Endodermal cell (in vitro differentiated cells): ENCODE data around the gene EVPL. TPM values are rescaled to one million over a fixed set of nuclear protein-coding genes. Genes with fewer than 3 reads are reported as not detected.
"Not testable (repeated sequence)": the region's sequence is repeated elsewhere in the genome, so short reads cannot be mapped to it uniquely, and the experiment has no call there.

Experiments used
- DNase-seq: peaks from one replicate; pipeline ENCODE4 v3.0.0-alpha.2; 2017
- H3K27ac ChIP-seq: 2 replicates; pipeline ENCODE4 v1.5.1; 2013; ENCODE audit warnings: mild to moderate bottlenecking, low read depth, low read length, moderate library complexity
- H3K27me3 ChIP-seq: 2 replicates; pipeline ENCODE4 v1.6.1; 2013; ENCODE audit warnings: mild to moderate bottlenecking, low read length, moderate library complexity; ENCODE audit not compliant: insufficient read depth, control insufficient read depth, poor library complexity, severe bottlenecking
- H3K36me3 ChIP-seq: 2 replicates; pipeline ENCODE4 v1.7.0; 2013; ENCODE audit warnings: mild to moderate bottlenecking, low read length, moderate library complexity; ENCODE audit not compliant: control insufficient read depth, insufficient read depth
- H3K4me1 ChIP-seq: one replicate; pipeline ENCODE4 v1.7.0; 2013; ENCODE audit warnings: low read length; ENCODE audit not compliant: control insufficient read depth, insufficient read depth
- H3K4me3 ChIP-seq: 2 replicates; pipeline ENCODE4 v1.5.1; 2013; ENCODE audit warnings: mild to moderate bottlenecking, low read length, moderate library complexity
- H3K9ac ChIP-seq: 2 replicates; pipeline ENCODE4 v1.6.1; 2013; ENCODE audit warnings: mild to moderate bottlenecking, low read length, moderate library complexity; ENCODE audit not compliant: poor library complexity, severe bottlenecking; ENCODE audit errors: extremely low read depth
- H3K9me3 ChIP-seq: 2 replicates; pipeline ENCODE4 v1.6.1; 2013; ENCODE audit warnings: mild to moderate bottlenecking, low read length, moderate library complexity; ENCODE audit not compliant: control insufficient read depth
- H3K27ac Mint-ChIP-seq: 2 replicates; pipeline ENCODE4 v1.8.0; 2020; ENCODE audit warnings: mixed read lengths
- H3K27me3 Mint-ChIP-seq: 2 replicates; pipeline ENCODE4 v1.8.0; 2021; ENCODE audit warnings: mild to moderate bottlenecking, mixed read lengths; ENCODE audit not compliant: insufficient read depth
- H3K36me3 Mint-ChIP-seq: 2 replicates; pipeline ENCODE4 v1.8.0; 2020; ENCODE audit warnings: low read depth, mixed read lengths
- H3K4me1 Mint-ChIP-seq: 2 replicates; pipeline ENCODE4 v1.8.0; 2020; ENCODE audit warnings: mixed read lengths
- H3K4me3 Mint-ChIP-seq: 2 replicates; pipeline ENCODE4 v1.8.0; 2020; ENCODE audit warnings: mild to moderate bottlenecking, moderate library complexity, mixed read lengths
- H3K9me3 Mint-ChIP-seq: 2 replicates; pipeline ENCODE4 v1.8.0; 2020; ENCODE audit warnings: mild to moderate bottlenecking, mixed read lengths
- WGBS, 2 experiments: methylation state at CpG; one replicate each; pipeline versions ENCODE4 v1.1.5 to v1.1.7; 2013; ENCODE audit warnings: missing lambda C conversion rate in 2 of 2, mixed read lengths in 1 of 2; ENCODE audit not compliant: insufficient coverage in 1 of 2, insufficient read length in 1 of 2; 5-methylcytosine and 5-hydroxymethylcytosine counted together
- total RNA-seq, 2 donors: library from RNA; stranded (reverse); fragmentation: NEBNext Ultra II Directional in 1 of 2; extraction: Animal tissue kit (Norgen Biotek cat#: 25700) in 1 of 2; gene quantifications; 2 replicates in 1 of 2; 3 replicates in 1 of 2; pipeline ENCODE4 v1.2.1, GENCODE V29; 2021
- TF ChIP-seq, protein P1 (sequence below): fragments of 200-600 bp; sonication (generic); conservative IDR thresholded peaks from 2 replicates; pipeline ENCODE4 v1.5.0; 2021; ENCODE audit warnings: antibody characterized with exemption, mild to moderate bottlenecking

Gene EVPL
- total RNA-seq, 2 donors from 2014 or later, result 0.20 to 0.51 TPM

DNA sequence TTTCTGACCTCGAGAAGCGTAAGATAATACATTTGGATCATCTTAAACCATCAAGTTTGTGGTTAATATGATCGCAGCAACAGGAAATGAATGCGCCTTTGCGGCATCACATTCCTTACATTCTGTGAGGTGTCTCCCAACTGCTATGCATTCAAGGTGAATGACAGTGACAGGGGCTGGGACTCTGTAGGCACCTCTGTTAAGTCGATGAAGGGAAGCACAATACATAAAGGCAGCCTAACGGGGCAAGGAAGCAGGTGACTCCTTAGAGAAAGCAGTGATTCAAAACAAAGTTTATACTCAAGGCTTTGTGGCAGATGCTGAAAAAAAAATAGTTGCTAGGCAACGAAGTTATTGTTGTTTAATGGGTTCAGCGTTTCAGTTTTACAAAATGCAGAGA lies 21.6 kb upstream of the EVPL start:
- H3K4me1 ChIP-seq, result no peaks in the 10 kb centered on the region
- TF ChIP-seq, protein P1, sequence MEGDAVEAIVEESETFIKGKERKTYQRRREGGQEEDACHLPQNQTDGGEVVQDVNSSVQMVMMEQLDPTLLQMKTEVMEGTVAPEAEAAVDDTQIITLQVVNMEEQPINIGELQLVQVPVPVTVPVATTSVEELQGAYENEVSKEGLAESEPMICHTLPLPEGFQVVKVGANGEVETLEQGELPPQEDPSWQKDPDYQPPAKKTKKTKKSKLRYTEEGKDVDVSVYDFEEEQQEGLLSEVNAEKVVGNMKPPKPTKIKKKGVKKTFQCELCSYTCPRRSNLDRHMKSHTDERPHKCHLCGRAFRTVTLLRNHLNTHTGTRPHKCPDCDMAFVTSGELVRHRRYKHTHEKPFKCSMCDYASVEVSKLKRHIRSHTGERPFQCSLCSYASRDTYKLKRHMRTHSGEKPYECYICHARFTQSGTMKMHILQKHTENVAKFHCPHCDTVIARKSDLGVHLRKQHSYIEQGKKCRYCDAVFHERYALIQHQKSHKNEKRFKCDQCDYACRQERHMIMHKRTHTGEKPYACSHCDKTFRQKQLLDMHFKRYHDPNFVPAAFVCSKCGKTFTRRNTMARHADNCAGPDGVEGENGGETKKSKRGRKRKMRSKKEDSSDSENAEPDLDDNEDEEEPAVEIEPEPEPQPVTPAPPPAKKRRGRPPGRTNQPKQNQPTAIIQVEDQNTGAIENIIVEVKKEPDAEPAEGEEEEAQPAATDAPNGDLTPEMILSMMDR, result no peak
- H3K36me3 ChIP-seq, result peaks cover 87% of the 10 kb centered on the region
- no peaks in the 10 kb centered on the region for H3K27me3 Mint-ChIP-seq
- 90 to 95% methylated on average over 7 to 9 of the region's 9 CpGs for WGBS, 2 experiments
- DNase-seq, result no peak
- H3K4me3 ChIP-seq, result no peak overlapping the region
- no peaks in the 10 kb centered on the region for H3K9me3 ChIP-seq
- no peaks in the 10 kb centered on the region for H3K9me3 Mint-ChIP-seq
- no peak overlapping the region for H3K27ac ChIP-seq
- no peaks in the 10 kb centered on the region for H3K27me3 ChIP-seq
- no peak overlapping the region for H3K4me3 Mint-ChIP-seq
- peaks cover 77% of the 10 kb centered on the region for H3K36me3 Mint-ChIP-seq
- H3K9ac ChIP-seq, result no peak overlapping the region
- H3K27ac Mint-ChIP-seq, result peak overlapping the region; percentile 37
- no peaks in the 10 kb centered on the region for H3K4me1 Mint-ChIP-seq

DNA sequence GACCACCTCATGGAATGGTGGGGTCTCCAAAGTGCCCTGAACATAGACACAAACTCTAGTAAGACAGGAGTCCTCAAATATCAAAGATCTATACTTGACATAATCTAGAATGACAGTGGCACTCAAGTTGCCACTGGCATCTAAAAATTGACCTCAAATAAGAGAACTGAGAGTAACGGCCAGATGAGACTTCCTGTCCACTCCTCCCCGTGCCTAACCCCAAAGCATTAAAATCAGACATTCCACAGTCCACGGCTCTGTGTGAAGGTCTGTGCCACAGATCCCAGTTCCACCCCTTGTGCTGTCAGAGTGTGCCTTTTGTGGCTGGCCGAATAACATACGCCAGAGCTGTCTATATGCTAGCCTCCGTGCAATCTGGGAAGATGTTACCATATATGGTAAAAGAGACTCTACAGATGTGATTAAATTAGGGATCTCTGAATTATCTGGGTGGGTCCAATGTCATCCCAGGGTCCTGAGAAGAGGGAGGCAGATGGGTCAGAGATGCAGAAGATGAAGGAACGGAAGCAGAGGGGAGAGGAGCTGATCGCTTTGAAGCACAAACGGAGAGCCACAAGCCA lies 21.0 kb upstream of the EVPL start:
- TF ChIP-seq, protein P1, result no peak
- Histone ChIP-seq H3K9me3 (no peaks in the 10 kb centered on the region), H3K36me3 (peaks cover 87% of the 10 kb centered on the region), H3K4me1 (no peaks in the 10 kb centered on the region), H3K27me3 (no peaks in the 10 kb centered on the region), H3K4me3 (no peak overlapping the region), H3K27ac (no peak overlapping the region), H3K9ac (no peak overlapping the region)
- H3K27me3 Mint-ChIP-seq, result no peaks in the 10 kb centered on the region
- 96 to 98% methylated on average over 8 to 9 of the region's 9 CpGs for WGBS, 2 experiments
- H3K9me3 Mint-ChIP-seq, result no peaks in the 10 kb centered on the region
- no peak for DNase-seq
- no peak overlapping the region for H3K4me3 Mint-ChIP-seq
- peak overlapping the region; percentile 37 for H3K27ac Mint-ChIP-seq
- no peaks in the 10 kb centered on the region for H3K4me1 Mint-ChIP-seq
- peaks cover 78% of the 10 kb centered on the region for H3K36me3 Mint-ChIP-seq

DNA sequence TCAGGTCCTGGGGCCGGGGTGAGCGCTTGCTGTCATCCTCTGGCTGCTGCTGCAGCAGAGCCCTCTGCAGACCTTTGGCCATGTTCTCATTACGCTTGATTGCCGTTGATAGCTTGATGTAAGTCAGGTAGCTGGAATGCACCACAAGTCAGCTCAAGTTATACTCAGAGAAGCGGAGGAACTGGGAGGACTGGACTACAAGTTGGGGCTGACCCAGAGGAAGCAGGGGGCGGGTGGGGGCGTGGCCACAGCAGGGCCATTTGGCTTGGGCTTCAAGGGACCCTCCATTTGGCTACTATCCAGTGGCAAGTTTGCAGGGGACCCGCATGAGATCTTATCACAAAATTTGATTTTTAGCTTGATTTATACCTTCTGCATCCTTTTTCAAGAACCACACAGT lies 19.0 kb upstream of the EVPL start:
- no peaks in the 10 kb centered on the region for H3K27me3 Mint-ChIP-seq
- H3K4me1 ChIP-seq, result no peaks in the 10 kb centered on the region
- no peak overlapping the region for H3K4me3 Mint-ChIP-seq
- DNase-seq, result no peak
- no peaks in the 10 kb centered on the region for H3K4me1 Mint-ChIP-seq
- no peak overlapping the region for H3K27ac Mint-ChIP-seq
- TF ChIP-seq, protein P1, result no peak
- WGBS, 2 experiments, result 96 to 100% methylated on average over 6 to 8 of the region's 8 CpGs
- H3K9ac ChIP-seq, result no peak overlapping the region
- no peaks in the 10 kb centered on the region for H3K9me3 Mint-ChIP-seq
- H3K27me3 ChIP-seq, result no peaks in the 10 kb centered on the region
- H3K36me3 ChIP-seq, result peaks cover 96% of the 10 kb centered on the region
- H3K9me3 ChIP-seq, result no peaks in the 10 kb centered on the region
- peaks cover 87% of the 10 kb centered on the region for H3K36me3 Mint-ChIP-seq
- H3K27ac ChIP-seq, result no peak overlapping the region
- H3K4me3 ChIP-seq, result no peak overlapping the region

DNA sequence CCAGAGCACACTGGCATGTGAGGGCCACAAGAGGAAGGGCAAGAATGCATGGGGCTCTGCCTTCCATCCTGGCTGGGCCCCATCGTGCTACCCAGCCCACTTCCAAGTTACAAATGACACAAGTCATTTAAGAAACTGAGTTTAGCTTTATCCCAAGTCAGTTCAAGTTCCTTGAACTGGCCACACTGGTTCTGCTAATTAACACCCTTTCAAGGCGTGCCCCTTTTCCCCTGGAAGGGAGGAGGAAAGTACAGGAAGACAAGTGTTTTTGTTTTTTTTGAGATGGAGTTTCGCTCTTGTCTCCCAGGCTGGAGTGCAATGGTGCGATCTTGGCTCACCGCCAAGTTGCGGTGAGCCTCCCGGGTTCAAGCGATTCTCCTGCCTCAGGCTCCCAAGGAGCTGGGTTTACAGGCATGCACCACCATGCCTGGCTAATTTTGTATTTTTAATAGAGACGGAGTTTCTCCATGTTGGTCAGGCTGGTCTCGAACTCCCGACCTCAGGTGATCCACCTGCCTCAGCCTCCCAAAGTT lies 17.4 kb upstream of the EVPL start:
- not testable (repeated sequence) for DNase-seq, H3K27ac ChIP-seq, H3K4me3 ChIP-seq, H3K9me3 Mint-ChIP-seq, H3K4me1 ChIP-seq, H3K27ac Mint-ChIP-seq, H3K9ac ChIP-seq, H3K4me1 Mint-ChIP-seq, H3K9me3 ChIP-seq, H3K27me3 Mint-ChIP-seq, H3K4me3 Mint-ChIP-seq, H3K27me3 ChIP-seq
- peaks cover 87% of the 10 kb centered on the region for H3K36me3 Mint-ChIP-seq
- WGBS, 2 experiments, result 98 to 99% methylated on average over 10 to 11 of the region's 11 CpGs
- peaks cover 96% of the 10 kb centered on the region for H3K36me3 ChIP-seq

DNA sequence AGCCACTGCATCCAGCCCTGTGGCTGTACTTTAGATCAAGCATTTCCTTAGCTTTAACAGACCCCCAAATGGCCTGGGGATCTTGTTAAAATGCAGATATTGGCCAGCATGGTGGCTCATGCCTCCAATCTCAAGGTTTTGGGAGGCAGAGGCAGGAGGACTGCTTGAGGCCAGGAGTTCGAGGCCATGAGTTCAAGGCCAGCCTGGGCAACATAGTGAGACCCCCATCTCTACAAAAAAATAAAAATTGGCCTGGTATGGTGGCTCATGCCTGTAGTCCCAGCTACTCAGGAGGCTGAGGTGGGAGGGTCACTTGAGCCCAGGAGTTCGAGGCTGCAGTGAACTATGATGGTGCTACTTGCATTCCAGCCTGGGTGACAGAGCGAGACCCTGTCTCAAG lies 15.8 kb upstream of the EVPL start:
- H3K9ac ChIP-seq, H3K27me3 ChIP-seq, H3K27me3 Mint-ChIP-seq, H3K4me3 Mint-ChIP-seq, H3K9me3 Mint-ChIP-seq, H3K4me1 ChIP-seq, H3K4me1 Mint-ChIP-seq, H3K9me3 ChIP-seq, DNase-seq, H3K27ac Mint-ChIP-seq, H3K4me3 ChIP-seq, H3K27ac ChIP-seq: not testable (repeated sequence)
- peaks cover 88% of the 10 kb centered on the region for H3K36me3 Mint-ChIP-seq
- H3K36me3 ChIP-seq, result peaks cover 96% of the 10 kb centered on the region
- 92 to 98% methylated on average over 3 of the region's 3 CpGs for WGBS, 2 experiments
